ENCODE measurements around the gene ZNF322.
"Not testable (repeated sequence)": the region's sequence is repeated elsewhere in the genome, so short reads cannot be mapped to it uniquely, and the experiment has no call there.

The ZNF322 gene, protein sequence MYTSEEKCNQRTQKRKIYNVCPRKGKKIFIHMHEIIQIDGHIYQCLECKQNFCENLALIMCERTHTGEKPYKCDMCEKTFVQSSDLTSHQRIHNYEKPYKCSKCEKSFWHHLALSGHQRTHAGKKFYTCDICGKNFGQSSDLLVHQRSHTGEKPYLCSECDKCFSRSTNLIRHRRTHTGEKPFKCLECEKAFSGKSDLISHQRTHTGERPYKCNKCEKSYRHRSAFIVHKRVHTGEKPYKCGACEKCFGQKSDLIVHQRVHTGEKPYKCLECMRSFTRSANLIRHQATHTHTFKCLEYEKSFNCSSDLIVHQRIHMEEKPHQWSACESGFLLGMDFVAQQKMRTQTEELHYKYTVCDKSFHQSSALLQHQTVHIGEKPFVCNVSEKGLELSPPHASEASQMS

DNA sequence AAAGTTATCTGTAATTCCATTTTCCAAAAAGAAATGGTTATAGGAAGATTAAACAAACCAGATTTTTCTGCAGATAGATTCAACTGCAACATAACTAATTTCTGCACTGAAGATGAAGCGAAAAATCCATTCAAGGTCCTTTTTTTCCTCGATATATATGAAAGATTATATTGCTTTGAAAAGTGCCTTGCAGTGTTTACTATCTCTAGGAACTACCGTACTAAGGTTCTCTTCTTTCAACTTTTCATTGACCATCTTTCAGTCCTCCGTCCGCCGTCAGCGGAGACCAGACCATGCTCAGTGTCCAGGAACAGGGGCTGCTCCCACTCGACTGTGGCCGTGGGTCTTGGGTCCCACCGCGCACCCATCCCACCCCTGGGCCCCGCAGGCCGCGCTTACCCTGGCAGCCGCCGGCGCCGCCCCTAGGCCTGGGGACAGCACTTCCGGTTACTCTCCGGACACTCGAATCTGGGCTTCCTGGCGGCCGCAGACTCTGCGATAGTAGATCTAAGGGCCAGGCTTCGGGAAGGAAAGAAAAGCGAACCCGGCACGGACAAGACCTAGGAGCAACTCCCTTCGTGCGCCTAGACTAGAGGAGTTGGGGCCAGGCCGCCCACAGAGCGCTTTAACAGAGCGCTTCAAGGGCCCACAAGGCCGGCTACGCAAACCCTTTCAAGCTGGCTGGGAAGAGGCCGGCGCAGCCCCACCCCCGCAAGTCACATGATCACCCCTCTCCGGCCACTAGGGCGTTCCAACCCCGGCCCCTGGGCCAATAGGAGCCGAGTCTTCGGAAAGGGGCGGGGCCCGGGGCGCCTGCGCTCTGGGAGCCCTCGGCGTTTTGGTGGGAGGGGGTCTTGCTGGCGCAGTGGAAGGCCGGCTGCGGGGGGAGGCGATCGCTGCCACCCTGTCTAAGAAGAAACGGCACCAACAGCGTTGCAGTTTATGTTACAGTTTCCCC lies at the start of gene ZNF322:
TSS of gene ZNF322 (minus strand) at position 705 of the 958 bp plus-strand sequence. CDS start 21,193 bp downstream, outside the sequence.
- in situ Hi-C loops (cut with MboI; ENCODE audit: low sequenced_read_pairs), result no loop called here

DNA sequence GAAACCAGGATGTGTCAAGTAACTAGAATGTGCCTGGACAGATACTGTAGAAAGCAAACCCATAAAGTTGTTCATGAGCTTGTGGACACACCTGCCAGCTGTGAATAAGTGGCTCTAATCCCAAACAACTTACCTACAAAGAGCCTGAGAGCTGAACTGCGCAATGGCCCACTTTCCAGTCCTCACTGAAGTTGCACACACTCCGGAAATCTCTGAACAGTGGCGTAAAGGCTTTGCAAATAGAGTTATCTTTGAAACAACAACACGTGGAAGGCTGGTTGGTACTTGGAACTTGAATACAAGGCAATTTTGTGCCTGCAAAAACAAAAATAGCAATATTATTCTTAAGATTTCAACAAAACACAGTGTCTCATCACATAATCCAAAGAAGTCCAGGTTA lies 46.2 kb upstream of the ZNF322 start:
- in situ Hi-C loops (cut with MboI; ENCODE audit: low sequenced_read_pairs), result not testable (repeated sequence)

DNA sequence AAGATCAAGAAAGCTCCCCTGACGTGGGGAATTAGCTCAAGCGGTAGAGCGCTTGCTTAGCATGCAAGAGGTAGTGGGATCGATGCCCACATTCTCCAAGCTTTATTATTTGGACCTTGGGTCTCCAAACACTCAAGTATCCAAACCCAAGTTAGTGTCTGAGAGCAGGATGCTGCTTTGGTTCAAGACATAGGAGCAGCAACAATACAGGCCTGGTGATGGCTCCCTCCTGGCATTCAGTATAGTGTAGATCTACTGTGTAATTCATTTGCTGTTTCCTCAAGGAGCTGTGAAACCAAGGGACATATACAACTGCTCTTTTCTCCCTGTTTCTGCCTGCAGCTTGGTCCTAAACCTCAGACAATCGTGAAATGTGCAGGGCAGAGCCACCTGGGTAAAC lies 45.8 kb upstream of the ZNF322 start:
- in situ Hi-C loops (cut with MboI; ENCODE audit: low sequenced_read_pairs), result not testable (repeated sequence)

DNA sequence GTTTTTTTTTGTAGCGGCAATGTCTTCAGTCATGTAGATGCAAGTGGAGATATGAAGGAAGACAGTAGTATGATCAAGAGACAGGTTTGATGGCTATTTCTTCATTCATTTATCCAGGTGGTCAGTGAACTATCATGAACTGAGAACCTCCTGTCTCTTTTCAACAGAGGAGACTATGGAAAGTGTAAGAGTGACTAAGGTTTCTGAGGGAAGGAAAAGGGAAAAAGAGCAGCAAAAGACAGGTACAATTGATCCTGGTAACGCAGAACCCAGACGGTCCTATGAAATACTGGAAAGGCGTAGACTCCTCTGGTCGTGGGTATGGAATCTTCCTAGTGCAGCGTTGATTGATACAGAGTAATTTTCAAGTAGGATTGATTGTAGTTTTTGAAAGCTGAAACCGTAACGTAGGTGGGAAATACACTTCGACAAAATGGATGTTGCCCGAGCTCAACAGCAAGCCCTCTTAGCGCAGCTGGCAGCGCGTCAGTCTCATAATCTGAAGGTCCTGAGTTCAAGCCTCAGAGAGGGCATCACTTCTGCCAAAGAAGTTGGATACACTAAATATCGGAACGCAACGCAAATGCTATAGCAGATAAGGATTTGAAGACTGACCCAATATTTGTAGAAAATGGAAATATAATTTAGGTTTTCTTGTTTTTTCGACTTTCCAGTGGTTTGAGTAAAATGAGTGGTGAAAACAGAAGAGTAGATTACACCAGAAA lies 41.6 kb upstream of the ZNF322 start:
- in situ Hi-C loops (cut with MboI; ENCODE audit: low sequenced_read_pairs), result not testable (repeated sequence)

DNA sequence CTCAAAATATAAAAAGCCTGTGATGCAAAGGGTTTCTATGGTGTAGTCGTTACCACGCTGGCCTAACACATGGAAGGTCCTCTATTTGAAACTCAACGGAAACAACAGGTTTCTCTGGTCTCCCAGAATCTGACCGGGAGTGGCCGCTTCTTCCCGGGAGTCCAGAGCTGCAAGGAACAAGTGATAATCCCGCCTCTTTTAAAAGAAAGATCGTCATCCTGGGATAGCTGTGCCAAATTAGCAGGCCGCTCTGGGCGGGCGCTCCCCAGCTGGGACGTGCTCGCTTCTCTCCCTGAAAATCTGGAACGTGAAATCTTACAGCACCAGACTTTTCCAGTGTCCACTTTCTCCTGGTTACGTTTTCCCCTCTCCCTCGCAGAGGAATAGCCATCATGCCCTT lies 38.0 kb upstream of the ZNF322 start:
- in situ Hi-C loops (cut with MboI; ENCODE audit: low sequenced_read_pairs), result not testable (repeated sequence)

DNA sequence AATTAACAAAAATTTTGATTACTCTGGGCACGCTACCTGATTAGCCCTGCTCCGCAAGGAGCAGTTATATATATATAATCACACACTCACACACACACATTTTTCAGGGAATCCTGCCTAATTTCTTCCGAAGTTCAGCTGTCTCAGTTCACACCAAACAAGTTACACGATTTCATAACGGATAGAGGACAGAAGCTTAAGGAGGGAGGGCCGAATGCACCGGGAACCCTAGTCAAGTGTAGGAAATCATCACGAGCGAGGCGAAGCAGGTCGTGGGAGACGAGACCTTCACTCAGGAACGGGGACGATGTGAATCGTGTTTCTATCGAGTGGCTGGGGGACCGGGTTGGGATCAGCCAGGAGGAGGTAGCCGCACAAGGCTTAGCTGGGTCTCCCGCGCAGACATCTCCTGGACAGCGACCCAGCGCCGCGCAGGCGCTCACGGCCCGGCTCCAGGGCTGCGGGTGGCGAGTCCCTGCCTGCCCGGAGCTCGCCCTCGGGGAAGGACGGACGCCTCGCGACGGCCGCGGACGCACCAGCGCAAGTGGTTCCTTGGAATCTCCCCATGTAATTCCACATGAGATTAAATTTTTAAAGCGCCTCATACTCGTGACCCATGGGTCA lies 29.9 kb upstream of the ZNF322 start:
- in situ Hi-C loops (cut with MboI; ENCODE audit: low sequenced_read_pairs), result not testable (repeated sequence)

DNA sequence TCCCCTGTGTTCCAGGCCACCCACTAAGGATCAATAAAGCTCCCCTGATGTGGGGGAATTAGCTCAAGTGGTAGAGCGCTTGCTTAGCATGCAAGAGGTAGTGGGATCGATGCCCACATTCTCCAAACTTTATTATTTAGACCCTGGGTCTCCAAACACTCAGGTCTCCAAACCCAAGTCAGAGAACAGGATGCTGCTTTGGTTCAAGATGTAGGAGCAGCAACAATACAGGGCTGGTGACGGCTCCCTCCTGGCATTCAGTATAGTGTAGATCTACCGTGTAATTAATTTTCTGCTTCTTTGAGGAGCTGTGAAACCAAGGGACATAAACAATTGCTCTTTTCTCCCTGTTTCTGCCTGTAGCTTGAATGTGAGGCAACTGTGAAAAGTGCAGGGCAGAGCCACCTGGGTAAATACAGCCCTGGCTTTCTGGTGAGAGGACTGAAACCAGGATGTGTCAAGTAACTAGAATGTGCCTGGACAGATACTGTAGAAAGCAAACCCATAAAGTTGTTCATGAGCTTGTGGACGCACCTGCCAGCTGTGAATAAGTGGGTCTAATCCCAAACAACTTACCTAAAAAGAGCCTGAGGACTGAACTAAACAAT lies 23.0 kb upstream of the ZNF322 start:
- in situ Hi-C loops (cut with MboI; ENCODE audit: low sequenced_read_pairs), result not testable (repeated sequence)

DNA sequence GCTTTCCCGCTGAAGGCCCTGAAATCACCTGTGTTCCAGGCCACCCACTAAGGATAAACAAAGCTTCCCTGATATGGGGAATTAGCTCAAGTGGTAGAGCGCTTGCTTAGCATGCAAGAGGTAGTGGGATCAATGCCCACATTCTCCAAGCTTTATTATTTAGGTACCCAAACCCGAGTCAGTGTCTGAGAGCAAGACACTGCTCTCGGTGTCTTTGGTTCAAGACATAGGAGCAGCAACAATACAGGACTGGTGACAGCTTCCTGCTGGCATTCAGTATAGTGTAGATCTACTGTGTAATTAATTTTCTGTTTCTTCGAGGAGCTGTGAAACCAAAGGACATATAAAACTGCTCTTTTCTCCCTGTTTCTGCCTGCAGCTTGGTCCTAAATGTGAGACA lies 13.7 kb upstream of the ZNF322 start:
- in situ Hi-C loops (cut with MboI; ENCODE audit: low sequenced_read_pairs), result not testable (repeated sequence)

DNA sequence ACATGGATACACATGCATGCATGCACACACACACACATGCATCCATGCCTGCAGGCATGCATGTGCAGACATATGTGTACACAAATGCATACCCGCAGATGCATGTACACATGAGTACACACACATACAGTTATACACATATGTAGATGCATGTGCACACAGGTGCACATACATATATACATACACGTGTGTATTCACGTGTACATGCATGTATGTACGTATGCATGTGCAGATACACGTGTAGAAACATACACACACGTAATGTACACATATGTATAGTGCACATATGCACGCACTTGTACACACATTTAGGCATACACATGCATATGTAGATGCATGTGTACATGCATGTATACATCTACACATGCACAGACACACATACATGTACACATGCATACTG lies 11.0 kb upstream of the ZNF322 start:
- in situ Hi-C loops (cut with MboI; ENCODE audit: low sequenced_read_pairs), result not testable (repeated sequence)

DNA sequence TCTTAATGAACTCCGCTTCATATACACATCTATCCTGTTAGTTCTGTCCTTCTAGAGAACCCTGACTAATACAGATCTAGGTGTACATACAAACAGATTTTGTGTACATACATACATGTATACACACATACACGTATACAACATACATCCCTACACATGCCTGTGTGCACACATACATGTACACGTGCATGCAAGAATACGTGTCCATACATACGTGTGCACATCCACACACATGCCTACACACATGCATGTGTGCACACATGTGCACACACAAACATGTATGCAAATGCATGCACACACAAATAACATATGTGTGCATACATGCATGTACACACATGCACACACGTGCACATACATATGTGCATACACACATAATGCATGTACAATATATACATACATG lies 10.5 kb upstream of the ZNF322 start:
- in situ Hi-C loops (cut with MboI; ENCODE audit: low sequenced_read_pairs), result not testable (repeated sequence)

DNA sequence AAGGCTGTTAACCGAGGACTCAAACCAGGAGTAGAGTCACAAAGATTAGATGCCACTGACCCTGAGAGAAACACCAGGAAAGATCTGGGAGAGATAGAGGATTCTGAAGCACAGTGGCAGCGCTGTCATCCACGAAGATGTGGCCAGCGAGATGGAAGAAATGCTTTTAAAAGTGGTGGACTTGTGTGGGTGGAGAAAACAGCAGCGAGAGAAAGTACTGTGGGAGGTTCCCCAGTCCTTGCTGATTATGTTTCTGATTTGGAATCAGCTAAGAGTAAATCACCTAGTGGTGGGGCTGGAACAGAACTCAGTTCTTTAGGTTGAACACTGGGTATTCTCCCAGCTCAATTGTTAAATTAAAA lies 435 bp upstream of the ZNF322 start:
- in situ Hi-C loops (cut with MboI; ENCODE audit: low sequenced_read_pairs), result no loop called here

DNA sequence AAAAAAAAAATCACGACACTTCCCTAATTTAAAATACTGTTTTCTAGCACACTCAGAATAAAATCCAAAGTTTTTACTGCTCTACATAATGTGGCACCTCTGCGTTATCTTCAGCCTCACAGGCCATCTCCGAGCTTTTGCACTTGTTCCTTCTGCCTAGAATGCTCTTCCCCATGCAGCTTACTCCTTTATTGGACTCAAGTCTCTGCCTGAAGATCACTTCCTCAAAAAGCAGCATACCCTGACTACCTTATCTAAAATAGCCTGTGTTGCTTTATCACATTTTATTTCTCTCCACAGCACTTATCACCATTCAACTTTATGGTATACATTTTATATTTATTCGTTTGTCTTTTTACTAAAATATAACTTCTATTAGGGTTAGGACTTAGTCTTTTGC lies 2.3 kb downstream of the ZNF322 start:
- in situ Hi-C loops (cut with MboI; ENCODE audit: low sequenced_read_pairs), result no loop called here

DNA sequence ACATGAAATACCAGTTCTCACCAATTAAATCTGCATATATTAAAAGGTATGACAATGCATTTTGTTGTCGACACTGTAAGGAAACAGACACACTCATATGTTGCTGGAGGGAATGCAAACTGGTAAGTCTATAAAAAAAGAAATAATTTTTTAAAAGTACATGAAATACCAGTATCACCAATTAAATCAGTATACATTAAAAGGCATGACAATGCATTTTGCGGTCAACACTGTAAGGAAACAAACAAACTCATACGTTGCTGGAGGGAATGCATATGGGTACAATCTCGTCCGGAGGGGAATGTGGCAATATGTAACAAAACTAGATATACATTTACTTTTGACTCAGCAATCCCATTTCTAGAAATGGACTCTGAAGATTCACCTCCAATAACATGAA lies 6.5 kb downstream of the ZNF322 start:
- in situ Hi-C loops (cut with MboI; ENCODE audit: low sequenced_read_pairs), result no loop called here

DNA sequence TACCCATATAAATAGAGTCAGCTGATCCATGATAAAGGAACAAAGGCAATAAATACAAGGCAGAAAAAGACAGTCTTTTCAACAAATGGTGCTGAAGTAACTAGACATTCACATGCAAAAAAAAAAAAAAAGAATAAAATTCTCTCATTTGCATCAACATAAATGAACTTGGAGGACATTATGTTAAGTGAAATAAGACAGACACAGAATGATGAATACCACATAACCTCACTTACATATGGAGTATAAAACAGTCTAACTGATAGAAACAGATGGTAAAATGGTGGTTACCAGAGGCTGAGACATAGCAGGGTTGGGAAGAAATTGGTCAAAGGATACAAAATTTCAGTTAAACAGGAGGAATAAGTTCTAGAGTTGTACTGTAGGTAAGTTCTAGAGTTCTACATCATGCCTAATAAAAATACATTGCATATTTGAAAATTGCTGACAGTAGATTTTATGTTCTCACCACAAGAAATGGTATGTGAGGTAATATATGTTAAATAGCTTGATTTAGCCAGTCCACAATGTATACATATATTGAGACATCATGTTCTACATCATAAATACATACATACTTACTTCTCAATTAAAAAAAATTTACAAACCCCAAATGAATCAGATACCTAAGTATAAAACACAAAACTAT lies 8.3 kb downstream of the ZNF322 start:
- in situ Hi-C loops (cut with MboI; ENCODE audit: low sequenced_read_pairs), result no loop called here

DNA sequence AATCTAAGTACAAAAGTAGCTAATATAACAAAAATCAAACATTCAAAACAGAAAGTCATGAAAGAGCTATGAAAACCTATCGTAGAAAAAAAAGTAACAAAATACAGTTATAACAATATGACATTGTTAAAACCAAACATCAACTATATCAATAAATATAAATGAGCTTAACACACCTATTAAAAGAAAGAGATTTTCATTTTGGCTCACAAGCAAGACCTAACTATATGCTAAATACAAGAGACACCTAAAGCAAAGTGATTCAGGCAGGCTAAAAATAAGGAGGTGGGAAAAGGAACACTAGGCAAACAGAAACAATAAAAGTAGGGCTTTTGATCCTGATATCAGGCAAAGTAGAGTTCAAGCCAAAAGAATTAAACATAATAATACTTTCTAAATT lies 13.5 kb downstream of the ZNF322 start:
- in situ Hi-C loops (cut with MboI; ENCODE audit: low sequenced_read_pairs), result no loop called here

DNA sequence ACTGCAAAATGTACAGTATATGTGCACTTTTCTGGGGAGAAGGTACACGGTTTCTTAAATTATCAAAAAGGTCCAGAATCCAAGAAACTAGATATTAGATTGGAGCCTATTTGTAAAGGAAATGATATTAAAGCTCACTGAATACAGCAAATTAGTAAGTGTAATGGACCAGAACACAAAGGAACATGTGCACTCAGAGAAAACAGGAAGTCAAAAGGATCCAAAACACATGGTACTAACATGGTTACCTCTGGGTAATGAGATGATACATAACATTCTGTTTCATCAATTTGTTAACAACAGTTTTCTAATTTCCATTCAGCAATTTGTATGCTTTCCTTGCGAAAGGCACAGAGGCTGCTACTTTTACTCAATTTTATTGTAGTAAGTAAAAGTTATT lies 18.7 kb downstream of the ZNF322 start:
- in situ Hi-C loops (cut with MboI; ENCODE audit: low sequenced_read_pairs), result no loop called here

DNA sequence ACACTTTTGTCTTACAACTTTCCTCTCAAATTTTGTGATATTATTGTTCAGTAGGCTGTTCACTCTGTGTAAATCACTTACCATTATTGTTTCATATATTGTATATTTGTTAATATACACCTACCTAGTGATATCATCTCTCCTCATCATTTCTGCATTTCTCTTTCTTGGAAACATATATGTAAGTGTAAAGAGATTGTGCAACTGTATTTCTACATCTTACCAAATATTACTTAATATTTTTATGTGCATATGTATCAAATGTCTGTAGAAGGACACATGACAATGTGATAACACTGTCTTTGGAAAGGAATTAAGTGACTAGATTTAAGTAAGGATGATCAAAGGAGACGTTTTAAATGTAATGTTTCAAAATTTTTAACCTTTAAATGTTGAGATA lies 30.2 kb downstream of the ZNF322 start:
- in situ Hi-C loops (cut with MboI; ENCODE audit: low sequenced_read_pairs), result no loop called here

DNA sequence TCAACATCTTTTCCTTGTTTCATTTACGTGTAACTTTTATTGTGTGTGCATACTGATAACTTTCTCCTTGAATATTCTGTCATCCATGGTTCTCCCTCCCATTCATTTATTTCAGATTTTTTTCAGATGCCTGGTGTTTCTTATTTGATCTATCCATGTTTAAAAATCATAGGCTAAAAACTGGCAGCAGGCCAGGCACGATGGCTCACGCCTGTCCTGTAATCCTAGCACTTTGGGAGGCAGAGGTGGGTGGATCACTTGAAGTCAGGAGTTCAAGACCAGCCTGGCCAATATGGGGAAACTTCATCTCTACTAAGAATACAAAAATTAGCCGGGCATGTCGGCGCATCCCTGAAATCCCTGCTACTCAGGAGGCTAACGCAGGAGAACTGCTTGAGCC lies 31.7 kb downstream of the ZNF322 start:
- in situ Hi-C loops (cut with MboI; ENCODE audit: low sequenced_read_pairs), result no loop called here

DNA sequence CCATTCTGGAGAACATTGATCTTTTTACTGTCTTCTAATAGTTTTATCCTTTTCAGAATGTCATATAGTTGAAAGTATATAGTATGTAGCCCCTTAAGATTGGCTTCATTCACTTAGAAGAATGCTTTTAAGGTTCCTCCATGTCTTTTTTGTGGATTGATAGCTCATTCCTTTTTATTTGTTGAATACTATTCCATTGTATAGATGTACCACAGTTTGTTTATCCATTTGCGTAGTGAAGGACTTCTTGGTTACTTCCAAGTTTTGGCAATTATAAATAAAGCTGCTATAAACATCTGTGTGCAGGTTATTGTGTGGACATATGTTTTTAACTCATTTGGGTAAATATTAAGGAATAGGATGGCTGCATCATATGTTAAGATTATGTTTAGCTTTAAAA lies 35.0 kb downstream of the ZNF322 start:
- in situ Hi-C loops (cut with MboI; ENCODE audit: low sequenced_read_pairs), result no loop called here

DNA sequence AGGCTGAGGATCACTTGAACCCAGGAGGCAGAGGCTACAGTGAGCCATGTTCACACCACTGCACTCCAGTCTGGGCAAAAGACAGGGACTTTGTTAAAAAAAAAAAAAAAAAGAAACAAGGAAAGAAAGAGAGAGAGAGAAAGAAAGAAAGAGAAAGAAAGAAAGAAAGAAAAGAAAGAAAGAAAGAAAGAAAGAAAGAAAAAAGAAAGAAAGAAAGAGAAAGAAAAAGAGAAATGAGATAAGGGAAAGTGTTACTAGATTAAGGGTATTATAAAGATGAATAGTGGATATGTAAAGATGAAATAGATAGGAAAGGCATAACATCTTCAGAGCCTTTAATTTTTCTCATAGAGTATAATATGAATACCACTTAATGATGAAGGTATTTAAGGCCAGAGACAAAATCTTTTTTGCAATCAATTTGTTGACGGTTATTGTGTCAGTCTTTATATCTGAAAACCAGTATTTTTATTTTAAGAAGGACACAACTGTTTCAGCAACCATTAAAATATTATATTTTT lies 36.1 kb downstream of the ZNF322 start:
- in situ Hi-C loops (cut with MboI; ENCODE audit: low sequenced_read_pairs), result no loop called here

All from HL-60/S4 treated with retinoic acid at 250 ng/mL for 4 days and 3 days (cell line).